ENCODE measurements around the gene SLC35F4.

The SLC35F4 gene

DNA sequence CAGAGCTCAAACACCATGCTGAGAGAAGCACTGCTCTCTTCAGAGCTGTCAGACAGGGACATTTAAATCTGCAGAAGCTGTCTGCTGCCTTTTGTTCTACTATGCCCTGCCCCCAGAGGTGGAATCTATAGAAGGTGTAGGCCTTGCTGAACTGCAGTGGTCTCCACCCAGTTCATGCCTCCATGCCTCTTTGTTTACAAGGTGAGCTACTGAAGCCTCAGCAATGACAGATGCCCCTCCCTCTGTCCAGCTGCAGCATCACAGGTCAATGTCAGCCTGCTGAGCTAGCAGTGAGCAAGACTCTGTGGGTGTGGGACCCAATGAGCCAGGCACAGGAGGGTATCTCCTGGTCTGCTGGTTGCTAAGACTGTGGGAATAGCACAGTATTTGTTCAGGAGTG, 346.8 kb downstream of the SLC35F4 start:
- DNase-seq (ENCODE audit: low spot score) = no peak
